ENCODE results near the gene IFNA6.

The IFNA6 gene

DNA sequence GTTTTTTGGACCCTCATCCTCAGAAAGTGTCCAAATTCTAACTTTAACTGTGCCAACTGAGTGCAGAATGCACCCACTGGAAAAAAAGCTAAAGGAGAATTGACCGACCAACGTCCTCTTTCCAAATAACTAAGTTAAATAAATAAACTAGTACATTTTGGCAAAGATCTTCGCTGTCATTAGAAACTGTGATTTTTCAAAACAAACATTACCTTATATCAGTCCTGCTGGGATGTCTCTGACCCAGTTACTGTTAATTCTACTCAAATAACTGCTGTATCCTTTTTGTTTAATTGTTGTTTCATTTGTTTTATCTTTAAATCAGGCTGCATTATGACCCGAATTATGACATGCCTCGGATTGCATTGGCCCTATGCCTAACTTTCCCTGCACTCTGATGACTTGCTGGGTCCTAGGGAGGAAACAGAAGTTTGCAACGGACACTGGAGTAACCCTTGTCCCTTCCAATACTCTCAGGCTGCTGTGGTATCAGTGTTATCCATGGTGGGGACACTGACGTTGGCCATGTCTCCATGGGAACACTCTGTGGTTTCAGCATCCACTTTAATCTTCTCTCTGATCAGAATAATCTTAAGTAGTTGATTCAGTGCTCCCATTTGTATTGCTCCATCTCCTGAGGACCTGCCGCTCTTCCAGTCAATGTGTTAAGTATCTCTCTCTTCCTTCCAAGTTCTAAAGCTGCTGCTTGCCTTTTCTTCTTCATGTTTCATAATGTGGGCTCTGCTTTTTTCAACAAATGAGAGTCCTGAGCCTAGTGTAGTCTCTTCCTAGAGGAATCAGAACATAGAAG lies 34.5 kb downstream of the IFNA6 start:
- H3K4me3 ChIP-seq (ENCODE audit: low read depth, low read length) = no peak overlapping the region
- TF ChIP-seq, protein P1, sequence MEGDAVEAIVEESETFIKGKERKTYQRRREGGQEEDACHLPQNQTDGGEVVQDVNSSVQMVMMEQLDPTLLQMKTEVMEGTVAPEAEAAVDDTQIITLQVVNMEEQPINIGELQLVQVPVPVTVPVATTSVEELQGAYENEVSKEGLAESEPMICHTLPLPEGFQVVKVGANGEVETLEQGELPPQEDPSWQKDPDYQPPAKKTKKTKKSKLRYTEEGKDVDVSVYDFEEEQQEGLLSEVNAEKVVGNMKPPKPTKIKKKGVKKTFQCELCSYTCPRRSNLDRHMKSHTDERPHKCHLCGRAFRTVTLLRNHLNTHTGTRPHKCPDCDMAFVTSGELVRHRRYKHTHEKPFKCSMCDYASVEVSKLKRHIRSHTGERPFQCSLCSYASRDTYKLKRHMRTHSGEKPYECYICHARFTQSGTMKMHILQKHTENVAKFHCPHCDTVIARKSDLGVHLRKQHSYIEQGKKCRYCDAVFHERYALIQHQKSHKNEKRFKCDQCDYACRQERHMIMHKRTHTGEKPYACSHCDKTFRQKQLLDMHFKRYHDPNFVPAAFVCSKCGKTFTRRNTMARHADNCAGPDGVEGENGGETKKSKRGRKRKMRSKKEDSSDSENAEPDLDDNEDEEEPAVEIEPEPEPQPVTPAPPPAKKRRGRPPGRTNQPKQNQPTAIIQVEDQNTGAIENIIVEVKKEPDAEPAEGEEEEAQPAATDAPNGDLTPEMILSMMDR (IDR thresholded peaks at IDR 0.05; ENCODE audit: low read depth, low read length) = no peak

DNA sequence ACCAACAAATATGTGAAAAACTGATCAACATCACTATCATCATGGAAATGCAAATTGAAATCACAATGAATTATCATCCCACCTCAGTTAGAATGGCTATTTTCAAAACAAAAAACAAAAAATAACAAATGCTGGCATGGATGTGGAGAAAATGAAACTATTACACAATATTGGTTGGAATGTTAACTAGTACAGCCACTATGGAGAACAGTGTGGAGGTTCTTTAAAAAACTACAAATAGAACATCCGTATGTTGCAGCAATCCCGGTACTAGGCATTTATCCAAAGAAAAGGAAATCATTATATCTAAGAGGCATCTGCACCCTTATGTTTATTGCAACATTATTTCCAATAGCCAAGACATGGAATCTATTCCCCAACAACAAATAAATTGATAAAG lies 36.5 kb downstream of the IFNA6 start:
- TF ChIP-seq, protein P1 (IDR thresholded peaks at IDR 0.05; ENCODE audit: low read depth, low read length) = no peak
- no peak overlapping the region for H3K4me3 ChIP-seq (ENCODE audit: low read depth, low read length)

GRCh38 chr9:21311889-21312288 lies 38.8 kb downstream of the IFNA6 start:
- TF ChIP-seq, protein P1 (IDR thresholded peaks at IDR 0.05; ENCODE audit: low read depth, low read length) = no peak
- H3K4me3 ChIP-seq (ENCODE audit: low read depth, low read length) = no peak overlapping the region

- H3K4me3 ChIP-seq (ENCODE audit: low read depth, low read length) = no peak within 1 kb of the TSS
- TF ChIP-seq, protein P1 (IDR thresholded peaks at IDR 0.05; ENCODE audit: low read depth, low read length) = no peak
These were observed 45.5 kb downstream of the IFNA6 start, which contains the start of gene IFNA5 for GRCh38 chr9:21305213-21305612. IFNA5 (minus strand) TSS chr9:21305313; CDS start chr9:21305256, 57 bp downstream.

Measured in WI38 (cell line).